Measurements from ENCODE around the gene OGG1.
"Not testable (repeated sequence)": the region's sequence is repeated elsewhere in the genome, so short reads cannot be mapped to it uniquely, and the experiment has no call there.

Gene OGG1

GRCh38 chr3:9762871-9763270 lies 13.1 kb downstream of the OGG1 start:
- DNase-seq (ENCODE audit: low read depth in 2 of 2) = no peak

- DNase-seq (ENCODE audit: low read depth in 2 of 2) = no peak
Observed at GRCh38 chr3:9765865-9766264, 16.1 kb downstream of the OGG1 start.

GRCh38 chr3:9767418-9767817 lies 17.7 kb downstream of the OGG1 start:
- no peak for DNase-seq (ENCODE audit: low read depth in 2 of 2)

GRCh38 chr3:9768141-9768775 lies 18.5 kb downstream of the OGG1 start:
- no peak for DNase-seq (ENCODE audit: low read depth in 2 of 2)

- DNase-seq (ENCODE audit: low read depth in 2 of 2) = no peak
Observed at GRCh38 chr3:9769012-9769411, 19.3 kb downstream of the OGG1 start.

GRCh38 chr3:9769426-9770275 lies 19.9 kb downstream of the OGG1 start, which contains the start of gene CAMK1:
Gene CAMK1 (minus strand): TSS chr3:9769947. CDS start chr3:9767749, 2,198 bp downstream.
- peak in 1 of 2 experiments; percentile 64 for DNase-seq (ENCODE audit: low read depth in 2 of 2)

GRCh38 chr3:9770276-9770812 lies 20.6 kb downstream of the OGG1 start:
- no peak for DNase-seq (ENCODE audit: low read depth in 2 of 2)

GRCh38 chr3:9771007-9771406 lies 21.3 kb downstream of the OGG1 start:
- DNase-seq (ENCODE audit: low read depth in 2 of 2) = not testable (repeated sequence)

GRCh38 chr3:9776896-9777693 lies 27.3 kb downstream of the OGG1 start:
- DNase-seq (ENCODE audit: low read depth in 2 of 2) = no peak

GRCh38 chr3:9777694-9778021 lies 27.9 kb downstream of the OGG1 start:
- no peak for DNase-seq (ENCODE audit: low read depth in 2 of 2)

- peak in 1 of 2 experiments; percentile 63 for DNase-seq (ENCODE audit: low read depth in 2 of 2)
Observed at GRCh38 chr3:9778143-9779074, 28.7 kb downstream of the OGG1 start.

GRCh38 chr3:9779075-9779593 lies 29.4 kb downstream of the OGG1 start:
- DNase-seq (ENCODE audit: low read depth in 2 of 2) = no peak

GRCh38 chr3:9779721-9780457 lies 30.1 kb downstream of the OGG1 start:
- peak in 1 of 2 experiments; percentile 23 for DNase-seq (ENCODE audit: low read depth in 2 of 2)

- DNase-seq (ENCODE audit: low read depth in 2 of 2) = no peak
Observed at GRCh38 chr3:9780458-9780812, 30.7 kb downstream of the OGG1 start.

- DNase-seq (ENCODE audit: low read depth in 2 of 2) = no peak
Observed at GRCh38 chr3:9780910-9781309, 31.2 kb downstream of the OGG1 start.

GRCh38 chr3:9781551-9781950 lies 31.8 kb downstream of the OGG1 start:
- DNase-seq (ENCODE audit: low read depth in 2 of 2) = no peak

GRCh38 chr3:9781978-9782603 lies 32.3 kb downstream of the OGG1 start:
- no peak for DNase-seq (ENCODE audit: low read depth in 2 of 2)

- DNase-seq (ENCODE audit: low read depth in 2 of 2) = no peak
Observed at GRCh38 chr3:9782770-9783169, 33.0 kb downstream of the OGG1 start.

- DNase-seq (ENCODE audit: low read depth in 2 of 2) = no peak
Observed at GRCh38 chr3:9783954-9784353, 34.2 kb downstream of the OGG1 start.

- DNase-seq (ENCODE audit: low read depth in 2 of 2) = no peak
Observed at GRCh38 chr3:9784965-9785364, 35.2 kb downstream of the OGG1 start.
